Mesenchymal stem cell (in vitro differentiated cells and primary cell): Measurements from ENCODE around the gene OR2T1.
"Not testable (repeated sequence)": the region's sequence is repeated elsewhere in the genome, so short reads cannot be mapped to it uniquely, and the experiment has no call there.

Experiments
- DNase-seq: peaks from one replicate; pipeline ENCODE4 v3.0.0-alpha.2; 2013
- H2AFZ ChIP-seq: one replicate; pipeline ENCODE4 v1.6.1; 2013; ENCODE audit warnings: low read depth, mild to moderate bottlenecking, control low read depth, inconsistent platforms, low read length, moderate library complexity
- H2AK5ac ChIP-seq: 2 replicates; pipeline ENCODE4 v1.6.1; 2013; ENCODE audit warnings: low read length, moderate library complexity, mild to moderate bottlenecking, inconsistent platforms; ENCODE audit not compliant: severe bottlenecking
- H2BK120ac ChIP-seq: one replicate; pipeline ENCODE4 v1.6.1; 2013; ENCODE audit warnings: low read depth, mild to moderate bottlenecking, inconsistent platforms, low read length, moderate library complexity
- H2BK12ac ChIP-seq, 2 experiments: one replicate each; pipeline ENCODE4 v1.6.1; 2013; ENCODE audit warnings: inconsistent platforms in 2 of 2, low read length in 2 of 2, mild to moderate bottlenecking in 2 of 2, moderate library complexity in 2 of 2, control low read depth in 1 of 2
- H2BK15ac ChIP-seq: one replicate; pipeline ENCODE4 v1.6.1; 2013; ENCODE audit warnings: mild to moderate bottlenecking, low read depth, inconsistent platforms; ENCODE audit not compliant: poor library complexity, severe bottlenecking
- H2BK5ac ChIP-seq: 2 replicates; pipeline ENCODE4 v1.6.1; 2013; ENCODE audit warnings: low read depth, mild to moderate bottlenecking, low read length, control low read depth, inconsistent platforms; ENCODE audit not compliant: poor library complexity, severe bottlenecking
- H3K14ac ChIP-seq, 2 experiments: one replicate each; pipeline ENCODE4 v1.6.1; 2013; ENCODE audit warnings: inconsistent platforms in 2 of 2, low read length in 2 of 2, control low read depth in 1 of 2, mild to moderate bottlenecking in 1 of 2, moderate library complexity in 1 of 2
- H3K18ac ChIP-seq, 2 experiments: one replicate each; pipeline ENCODE4 v1.6.1; 2013; ENCODE audit warnings: inconsistent platforms in 2 of 2, low read length in 2 of 2, control low read depth in 1 of 2, low read depth in 1 of 2, mild to moderate bottlenecking in 1 of 2
- H3K23ac ChIP-seq, 2 experiments: one replicate each; pipeline ENCODE4 v1.6.1; 2013; ENCODE audit warnings: inconsistent platforms in 2 of 2, low read length in 2 of 2, mild to moderate bottlenecking in 2 of 2, moderate library complexity in 2 of 2, control low read depth in 1 of 2
- H3K27ac ChIP-seq: 2 replicates; pipeline ENCODE4 v1.5.1; 2013; ENCODE audit warnings: mild to moderate bottlenecking, moderate library complexity, low read length, control low read depth, inconsistent platforms; ENCODE audit not compliant: poor library complexity, severe bottlenecking
- H3K27me3 ChIP-seq, 2 experiments: 2 replicates each; pipeline versions ENCODE4 v1.6.1 to v1.7.0; 2013; ENCODE audit warnings: low read length in 2 of 2, mild to moderate bottlenecking in 2 of 2, moderate library complexity in 2 of 2, control low read depth in 1 of 2, inconsistent platforms in 1 of 2; ENCODE audit not compliant: control insufficient read depth in 1 of 2, insufficient read depth in 1 of 2
- H3K36me3 ChIP-seq, 2 experiments: 2 replicates each; pipeline versions ENCODE4 v1.6.1 to v1.7.0; 2013; ENCODE audit warnings: low read length in 2 of 2, control low read depth in 1 of 2, inconsistent platforms in 1 of 2, low read depth in 1 of 2, mild to moderate bottlenecking in 1 of 2; ENCODE audit not compliant: insufficient read depth in 2 of 2, control insufficient read depth in 1 of 2
- H3K4ac ChIP-seq, 2 experiments: one replicate each; pipeline ENCODE4 v1.6.1; 2013; ENCODE audit warnings: inconsistent platforms in 2 of 2, low read length in 2 of 2, mild to moderate bottlenecking in 2 of 2, moderate library complexity in 2 of 2, control low read depth in 1 of 2, low read depth in 1 of 2
- H3K4me1 ChIP-seq: 2 replicates; pipeline ENCODE4 v1.6.1; 2013; ENCODE audit warnings: low read depth, low read length, control low read depth; ENCODE audit not compliant: control insufficient read depth, insufficient read depth
- H3K4me2 ChIP-seq: 2 replicates; pipeline ENCODE4 v1.6.1; 2013; ENCODE audit warnings: low read length, mild to moderate bottlenecking, inconsistent platforms; ENCODE audit not compliant: poor library complexity, severe bottlenecking
- H3K4me3 ChIP-seq, 2 experiments: 2 replicates each; pipeline versions ENCODE4 v1.5.1 to v1.7.0; 2013; ENCODE audit warnings: low read length in 2 of 2, mild to moderate bottlenecking in 2 of 2, control low read depth in 1 of 2, low read depth in 1 of 2; ENCODE audit not compliant: insufficient read depth in 1 of 2
- H3K79me1 ChIP-seq: replicated peaks from 2 replicates; pipeline ENCODE4 v1.6.1; 2013; ENCODE audit warnings: mild to moderate bottlenecking, control low read depth, low read length, inconsistent platforms; ENCODE audit not compliant: poor library complexity, severe bottlenecking
- H3K9ac ChIP-seq: 2 replicates; pipeline ENCODE4 v1.7.0; 2013; ENCODE audit warnings: mild to moderate bottlenecking, low read length, moderate library complexity
- H3K9me3 ChIP-seq: 2 replicates; pipeline ENCODE4 v1.7.0; 2013; ENCODE audit warnings: mild to moderate bottlenecking, low read length; ENCODE audit not compliant: control insufficient read depth
- H4K8ac ChIP-seq: one replicate; pipeline ENCODE4 v1.6.1; 2013; ENCODE audit warnings: inconsistent platforms, mild to moderate bottlenecking, low read length, moderate library complexity
- H4K91ac ChIP-seq: one replicate; pipeline ENCODE4 v1.6.1; 2013; ENCODE audit warnings: mild to moderate bottlenecking, low read length, inconsistent platforms
- WGBS: methylation state at CpG from one replicate; pipeline ENCODE4 v1.1.7; 2013; ENCODE audit warnings: mixed read lengths; 5-methylcytosine and 5-hydroxymethylcytosine counted together

OR2T1 gene

DNA sequence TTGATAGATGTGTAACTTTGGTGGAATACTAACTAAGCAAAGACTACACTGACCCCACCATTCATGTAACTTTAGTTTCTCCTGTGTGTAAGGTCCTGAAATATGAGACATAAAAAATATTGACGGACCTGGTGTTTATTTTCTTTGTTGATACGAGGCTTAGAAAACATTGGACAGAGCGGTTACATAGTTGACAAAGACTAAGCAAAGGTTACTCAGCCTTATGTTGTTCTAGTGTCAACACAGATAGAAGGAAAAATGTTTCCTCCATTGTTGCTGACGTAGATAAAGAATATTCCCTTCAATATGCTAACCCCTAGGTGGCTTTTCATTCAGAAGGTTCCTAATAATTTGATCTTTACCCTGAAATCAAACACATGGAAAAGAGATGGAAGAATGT lies 52.2 kb downstream of the OR2T1 start:
- not testable (repeated sequence) for H4K91ac ChIP-seq, H2BK120ac ChIP-seq, H3K79me1 ChIP-seq, H2BK12ac ChIP-seq, H3K27me3 ChIP-seq, H2AK5ac ChIP-seq, H3K4me1 ChIP-seq, H4K8ac ChIP-seq, H3K9me3 ChIP-seq, H3K14ac ChIP-seq, H3K4ac ChIP-seq, H2BK5ac ChIP-seq, H3K36me3 ChIP-seq, H3K4me3 ChIP-seq, H3K4me2 ChIP-seq, H3K23ac ChIP-seq, H3K18ac ChIP-seq, H2BK15ac ChIP-seq, H3K27ac ChIP-seq, DNase-seq, H3K9ac ChIP-seq, H2AFZ ChIP-seq
- WGBS, result no CpG with 5 or more reads among the region's 4 CpGs

DNA sequence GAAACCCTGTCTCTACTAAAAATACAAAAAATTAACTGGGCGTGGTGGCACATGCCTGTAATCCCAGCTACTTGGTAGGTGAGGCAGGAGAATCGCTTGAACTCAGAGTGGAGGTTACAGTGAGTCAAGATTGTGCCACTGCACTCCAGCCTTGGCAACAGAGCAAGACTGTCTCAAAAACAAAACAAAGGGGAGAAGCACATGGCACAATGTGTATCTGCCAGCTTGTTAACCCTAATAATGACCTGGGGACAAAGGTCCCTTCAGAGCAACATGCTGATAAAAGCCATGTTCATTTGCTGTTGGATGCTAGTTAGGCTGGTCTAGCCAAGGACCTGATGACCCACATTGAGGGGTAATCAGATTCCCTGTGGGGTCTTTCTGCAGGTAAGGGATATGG lies 53.8 kb downstream of the OR2T1 start:
- H3K79me1 ChIP-seq, H4K91ac ChIP-seq, H2AK5ac ChIP-seq, H3K27ac ChIP-seq, H3K14ac ChIP-seq, H2BK5ac ChIP-seq, H3K4me2 ChIP-seq, H3K4ac ChIP-seq, H3K36me3 ChIP-seq, H3K27me3 ChIP-seq, H3K4me1 ChIP-seq, H2BK120ac ChIP-seq, DNase-seq, H3K9ac ChIP-seq, H2BK12ac ChIP-seq, H3K4me3 ChIP-seq, H2BK15ac ChIP-seq, H3K9me3 ChIP-seq, H3K23ac ChIP-seq, H3K18ac ChIP-seq, H4K8ac ChIP-seq, H2AFZ ChIP-seq: not testable (repeated sequence)
- no CpG with 5 or more reads among the region's 2 CpGs for WGBS
